PC-9 (cell line): ENCODE data around the gene PALMD.

Source experiments
- CTCF ChIP-seq: fragments of 200-600 bp; sonication (generic); conservative IDR thresholded peaks from 2 replicates; pipeline ENCODE4 v1.6.1; 2017; ENCODE audit warnings: mixed run types, antibody characterized with exemption, mild to moderate bottlenecking, moderate library complexity
- EZH2 ChIP-seq: fragments of 200-600 bp; sonication (generic); IDR thresholded peaks from 2 replicates; pipeline ENCODE4 v1.8.0; 2017; ENCODE audit warnings: antibody characterized with exemption, low read depth

GRCh38 chr1:99642053-99642452 lies 3.9 kb upstream of the PALMD start:
- no peak for TF ChIP-seq CTCF
- no peak for TF ChIP-seq EZH2
